ENCODE data around the gene TTLL3. TPM values are rescaled to one million over a fixed set of nuclear protein-coding genes. Genes with fewer than 3 reads are reported as not detected.
"Not testable (repeated sequence)": the region's sequence is repeated elsewhere in the genome, so short reads cannot be mapped to it uniquely, and the experiment has no call there.

TTLL3 gene
- total RNA-seq, 1 donor from 2014 or later: 53.6 TPM

DNA sequence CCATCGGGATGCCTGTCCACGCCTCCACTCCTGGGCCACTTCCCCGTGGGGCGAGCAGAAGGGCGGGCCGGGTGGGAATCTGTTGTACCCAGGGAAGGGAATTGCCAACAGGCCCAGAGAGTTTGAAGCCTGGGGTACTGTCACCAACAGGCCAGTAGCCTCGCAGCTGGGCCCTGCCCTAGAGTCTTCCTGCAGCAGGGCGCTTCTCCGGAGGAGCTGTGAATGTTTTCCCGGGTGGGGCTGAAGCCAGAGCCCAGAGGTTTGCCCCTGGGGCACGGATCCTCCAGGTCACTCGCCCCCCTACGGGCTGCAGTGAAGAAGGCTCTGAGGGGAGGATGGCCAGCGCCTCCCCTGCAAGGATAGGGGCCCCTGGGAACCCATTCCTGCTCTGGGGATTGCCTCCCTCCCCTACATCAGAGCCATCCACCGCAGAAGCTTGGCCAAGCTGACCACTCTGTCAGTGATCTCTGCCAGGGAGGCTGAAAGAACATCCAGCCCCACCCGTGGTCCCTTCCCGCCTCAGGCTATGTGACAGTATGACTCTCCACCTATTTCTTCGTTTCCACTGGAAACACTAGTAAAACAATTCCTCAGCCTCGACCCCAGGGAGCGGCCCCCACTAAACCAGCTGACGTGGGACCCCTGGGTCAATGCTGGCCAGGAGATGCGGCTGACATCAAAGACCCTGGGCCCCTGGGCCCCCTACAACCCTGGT, 53.2 kb downstream of the TTLL3 start:
- Mint-ChIP-seq H3K4me1 (ENCODE audit: unreplicated experiment) (peaks cover 23% of the 10 kb centered on the region), H3K27me3 (ENCODE audit: unreplicated experiment) (no peaks in the 10 kb centered on the region), H3K9me3 (ENCODE audit: unreplicated experiment) (no peaks in the 10 kb centered on the region), H3K4me3 (ENCODE audit: unreplicated experiment) (no peak overlapping the region), H3K27ac (ENCODE audit: unreplicated experiment) (peak overlapping the region; percentile 97), H3K36me3 (ENCODE audit: unreplicated experiment) (no peaks in the 10 kb centered on the region)
- DNase-seq (ENCODE audit: extremely low spot score, unreplicated experiment): no peak
- no peak for TF ChIP-seq CTCF (IDR thresholded peaks at IDR 0.05)

- peak overlapping the region; percentile 97 for H3K27ac Mint-ChIP-seq (ENCODE audit: unreplicated experiment)
- no peak for TF ChIP-seq CTCF (IDR thresholded peaks at IDR 0.05)
Observed at GRCh38 chr3:9864200-9864927, 54.3 kb downstream of the TTLL3 start.

DNA sequence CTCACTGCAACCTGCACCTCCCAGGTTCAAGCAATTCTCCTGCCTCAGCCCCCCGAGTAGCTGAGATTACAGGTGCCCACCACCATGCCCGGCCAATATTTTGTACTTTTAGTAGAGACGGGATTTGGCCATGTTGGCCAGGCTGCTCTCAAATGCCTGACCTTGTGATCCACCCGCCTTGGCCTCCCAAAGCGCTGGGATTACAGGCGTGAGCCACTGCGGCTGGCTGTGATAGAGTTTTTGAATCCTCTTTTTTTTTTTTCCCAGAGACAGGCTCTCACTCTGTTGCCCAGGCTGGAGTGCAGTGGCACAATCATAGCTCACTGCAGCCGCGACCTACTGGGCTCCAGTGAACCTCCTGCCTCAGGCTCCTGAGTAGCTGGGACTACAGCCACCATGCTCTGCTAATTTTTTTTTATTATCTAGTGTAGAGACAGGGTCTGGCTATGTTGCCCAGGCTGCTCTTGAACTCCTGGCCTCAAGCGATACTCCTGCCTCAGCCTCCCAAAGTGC, 55.1 kb downstream of the TTLL3 start:
- not testable (repeated sequence) for DNase-seq (ENCODE audit: extremely low spot score, unreplicated experiment); H3K9me3 Mint-ChIP-seq (ENCODE audit: unreplicated experiment); H3K27me3 Mint-ChIP-seq (ENCODE audit: unreplicated experiment); H3K4me3 Mint-ChIP-seq (ENCODE audit: unreplicated experiment); H3K36me3 Mint-ChIP-seq (ENCODE audit: unreplicated experiment)
- Mint-ChIP-seq H3K27ac (ENCODE audit: unreplicated experiment) (peak overlapping the region; percentile 97), H3K4me1 (ENCODE audit: unreplicated experiment) (peaks cover 23% of the 10 kb centered on the region)

More at GRCh38 chr3:9864200-9864927, 54.3 kb downstream of the TTLL3 start:
- peak overlapping the region; percentile 35 for H3K4me3 Mint-ChIP-seq (ENCODE audit: unreplicated experiment)
- H3K4me1 Mint-ChIP-seq (ENCODE audit: unreplicated experiment): peaks cover 23% of the 10 kb centered on the region
- no peaks in the 10 kb centered on the region for H3K27me3 Mint-ChIP-seq (ENCODE audit: unreplicated experiment)
- no peaks in the 10 kb centered on the region for H3K36me3 Mint-ChIP-seq (ENCODE audit: unreplicated experiment)
- H3K9me3 Mint-ChIP-seq (ENCODE audit: unreplicated experiment): no peaks in the 10 kb centered on the region
- DNase-seq (ENCODE audit: extremely low spot score, unreplicated experiment): peak; percentile 89

DNA sequence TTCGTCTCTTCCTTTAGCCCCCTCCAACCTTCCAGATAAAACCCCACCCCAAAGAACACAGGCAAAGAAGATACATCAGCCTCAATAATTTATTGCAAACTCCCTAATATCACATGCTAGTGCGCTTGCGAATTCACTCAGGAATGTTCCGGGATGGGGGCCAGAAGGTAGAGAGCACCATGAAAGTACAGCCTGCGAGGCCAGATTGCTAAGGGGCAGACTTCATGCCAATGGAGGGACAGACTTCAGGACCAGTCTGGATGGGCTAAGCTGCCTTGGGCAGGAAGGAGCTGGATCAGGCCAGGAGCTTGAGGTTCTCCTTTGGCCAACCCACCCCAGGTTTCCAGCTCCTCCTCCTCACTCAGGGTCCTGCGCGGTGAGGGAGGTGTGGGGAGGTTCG, 56.6 kb downstream of the TTLL3 start:
- DNase-seq (ENCODE audit: extremely low spot score, unreplicated experiment): no peak
- H3K9me3 Mint-ChIP-seq (ENCODE audit: unreplicated experiment): no peaks in the 10 kb centered on the region
- no peaks in the 10 kb centered on the region for H3K36me3 Mint-ChIP-seq (ENCODE audit: unreplicated experiment)
- TF ChIP-seq CTCF (IDR thresholded peaks at IDR 0.05): no peak
- no peaks in the 10 kb centered on the region for H3K27me3 Mint-ChIP-seq (ENCODE audit: unreplicated experiment)
- H3K4me3 Mint-ChIP-seq (ENCODE audit: unreplicated experiment): no peak overlapping the region
- no peak overlapping the region for H3K27ac Mint-ChIP-seq (ENCODE audit: unreplicated experiment)
- peaks cover 27% of the 10 kb centered on the region for H3K4me1 Mint-ChIP-seq (ENCODE audit: unreplicated experiment)

DNA sequence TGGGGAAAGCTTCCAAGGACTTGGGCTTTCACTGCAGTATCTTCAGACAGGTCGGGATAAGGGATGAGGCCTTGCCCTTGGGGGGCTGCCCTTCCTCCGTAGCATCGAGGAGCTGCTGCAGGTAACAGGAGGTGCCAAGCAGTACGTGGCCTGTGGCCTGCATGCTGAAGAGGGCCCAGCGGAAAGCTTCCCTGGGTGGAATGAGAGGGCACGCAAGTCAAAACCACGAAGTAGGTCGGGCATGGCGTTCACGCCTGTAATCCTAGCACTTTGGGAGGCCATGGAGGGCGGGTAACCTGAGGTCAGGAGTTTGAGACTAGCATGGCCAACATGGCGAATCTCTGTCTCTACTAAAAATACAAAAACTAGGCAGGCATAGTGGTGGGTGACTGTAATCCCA, 57.0 kb downstream of the TTLL3 start:
- Mint-ChIP-seq H3K4me1 (ENCODE audit: unreplicated experiment) (peaks cover 30% of the 10 kb centered on the region), H3K4me3 (ENCODE audit: unreplicated experiment) (no peak overlapping the region), H3K27ac (ENCODE audit: unreplicated experiment) (no peak overlapping the region), H3K27me3 (ENCODE audit: unreplicated experiment) (no peaks in the 10 kb centered on the region), H3K9me3 (ENCODE audit: unreplicated experiment) (no peaks in the 10 kb centered on the region), H3K36me3 (ENCODE audit: unreplicated experiment) (no peaks in the 10 kb centered on the region)
- no peak for TF ChIP-seq CTCF (IDR thresholded peaks at IDR 0.05)
- DNase-seq (ENCODE audit: extremely low spot score, unreplicated experiment): no peak
